Kasumi-1 (cell line): ENCODE data around the gene CD84.
"Not testable (repeated sequence)": the region's sequence is repeated elsewhere in the genome, so short reads cannot be mapped to it uniquely, and the experiment has no call there.

ENCODE experiments used
- DNase-seq, 2 experiments: peaks; one replicate each; lab custom pipeline; 2025; lab: John Stamatoyannopoulos, UW

Gene CD84

GRCh38 chr1:160610569-160611242 is 31.4 kb upstream of the CD84 start:
- DNase-seq = no peak

GRCh38 chr1:160608941-160609340 is 29.6 kb upstream of the CD84 start:
- DNase-seq = no peak

GRCh38 chr1:160608514-160608913 is 29.2 kb upstream of the CD84 start:
- no peak for DNase-seq

GRCh38 chr1:160608057-160608456 is 28.8 kb upstream of the CD84 start:
- no peak for DNase-seq

- DNase-seq = no peak
Measured at GRCh38 chr1:160607672-160608032, 28.4 kb upstream of the CD84 start.

GRCh38 chr1:160607011-160607671 is 27.8 kb upstream of the CD84 start:
- peak; percentile 86 to 88 for DNase-seq

- no peak for DNase-seq
Measured at GRCh38 chr1:160606611-160607010, 27.3 kb upstream of the CD84 start.

- no peak for DNase-seq
Measured at GRCh38 chr1:160605792-160606479, 26.6 kb upstream of the CD84 start.

- DNase-seq = no peak
Measured at GRCh38 chr1:160605205-160605604, 25.9 kb upstream of the CD84 start.

GRCh38 chr1:160597705-160598104 is 18.4 kb upstream of the CD84 start:
- no peak for DNase-seq

- DNase-seq = no peak
Measured at GRCh38 chr1:160597051-160597450, 17.8 kb upstream of the CD84 start.

- no peak for DNase-seq
Measured at GRCh38 chr1:160590488-160590887, 11.2 kb upstream of the CD84 start.

GRCh38 chr1:160588468-160588867 is 9.2 kb upstream of the CD84 start:
- no peak for DNase-seq

GRCh38 chr1:160584784-160585183 is 5.5 kb upstream of the CD84 start:
- no peak for DNase-seq

- DNase-seq = not testable (repeated sequence)
Measured at GRCh38 chr1:160582976-160583375, 3.7 kb upstream of the CD84 start.

GRCh38 chr1:160581961-160582360 is 2.7 kb upstream of the CD84 start:
- DNase-seq = no peak

- DNase-seq = no peak
Measured at GRCh38 chr1:160580221-160580812, 1.0 kb upstream of the CD84 start.

- DNase-seq = no peak
Measured at GRCh38 chr1:160578525-160579191, 638 bp downstream of the CD84 start.

GRCh38 chr1:160578175-160578524 is 1.1 kb downstream of the CD84 start:
- no peak for DNase-seq

- no peak for DNase-seq
Measured at GRCh38 chr1:160577671-160578070, 1.6 kb downstream of the CD84 start.

GRCh38 chr1:160576884-160577283 is 2.4 kb downstream of the CD84 start:
- DNase-seq = no peak

- DNase-seq = no peak
Measured at GRCh38 chr1:160576390-160576789, 2.9 kb downstream of the CD84 start.
